HepG2 (cell line): ENCODE results near the gene BRD8. TPM values are rescaled to one million over a fixed set of nuclear protein-coding genes. Genes with fewer than 3 reads are reported as not detected.

Experiments
- ATAC-seq: fragments of 200-7000 bp; cut with Tn5 transposase; 3 replicates; pipeline ENCODE4 v1.9.1; 2020; ENCODE audit warnings: mild to moderate bottlenecking, moderate library complexity
- BruUV-seq: library from RNA; stranded (reverse); fragments of 400-500 nt; replicated peaks from 2 replicates; lab custom pipeline; 2021; lab: Mats Ljungman, UMichigan
- CTCF ChIA-PET: fragments of 300-600 bp; formaldehyde crosslinking; extraction: SDS; loops from one replicate; lab custom pipeline; 2021; ENCODE audit warnings: low total read pairs, inconsistent platforms, low intra/inter-chr PET ratio; lab: Yijun Ruan, JAX
- POLR2A ChIA-PET: fragments of 350-600 bp; sonication (Branson Sonifier 250); formaldehyde crosslinking; loops from one replicate; lab custom pipeline; 2020; ENCODE audit warnings: antibody characterized with exemption, inconsistent platforms; lab: Yijun Ruan, JAX
- DNase-seq: peaks from one replicate; pipeline ENCODE4 v3.0.0-alpha.2; 2015; ENCODE audit warnings: low spot score
- FAIRE-seq: peaks from 3 replicates; lab custom pipeline; 2011; peaks lifted over from hg19 to GRCh38; lab: Jason Lieb, UNC
- H2AFZ ChIP-seq: one replicate; pipeline ENCODE4 v1.6.1; 2011; ENCODE audit warnings: low read length, inconsistent platforms
- H3K27ac ChIP-seq: fragments of 300-600 bp; 3 replicates; pipeline ENCODE4 v1.8.0; 2011; ENCODE audit warnings: mixed run types, mild to moderate bottlenecking, mixed read lengths, low read length, inconsistent platforms; ENCODE audit not compliant: insufficient read depth; ENCODE audit errors: extremely low read length
- H3K27me3 ChIP-seq, 2 experiments: fragments of 200-600 bp in 1 of 2; 2 replicates in 1 of 2; 3 replicates in 1 of 2; pipeline versions ENCODE4 v1.6.0 to v1.8.0; 2011; ENCODE audit warnings: low read length in 2 of 2, mild to moderate bottlenecking in 2 of 2, moderate library complexity in 2 of 2, inconsistent platforms in 1 of 2; ENCODE audit not compliant: insufficient read depth in 2 of 2, control insufficient read depth in 1 of 2
- H3K36me3 ChIP-seq, 2 experiments: fragments of 200-600 bp in 1 of 2; replicated peaks in 1 of 2; 2 replicates in 1 of 2; 3 replicates in 1 of 2; pipeline versions ENCODE4 v1.5.1 to v1.8.0; 2011; ENCODE audit warnings: low read length in 2 of 2, inconsistent platforms in 1 of 2; ENCODE audit not compliant: insufficient read depth in 2 of 2, control insufficient read depth in 1 of 2
- H3K4me1 ChIP-seq: 2 replicates; pipeline ENCODE4 v1.5.1; 2012; ENCODE audit warnings: low read length, inconsistent platforms; ENCODE audit not compliant: insufficient read depth
- H3K4me2 ChIP-seq: 2 replicates; pipeline ENCODE4 v1.6.0; 2011; ENCODE audit warnings: low read depth, low read length, inconsistent platforms
- H3K4me3 ChIP-seq, 3 experiments: fragments of 200-600 bp in 1 of 3; sonication (generic), shearing (Covaris generic) in 1 of 3; replicated peaks in 1 of 3; 2 replicates each; pipeline ENCODE4 v1.5.1; 2011 to 2016; ENCODE audit warnings: low read length in 3 of 3, inconsistent platforms in 2 of 3, low read depth in 2 of 3, mild to moderate bottlenecking in 2 of 3, control low read depth in 1 of 3, mixed read lengths in 1 of 3; ENCODE audit not compliant: insufficient read depth in 1 of 3
- H3K79me2 ChIP-seq: one replicate; pipeline ENCODE4 v1.6.1; 2011; ENCODE audit warnings: low read length, inconsistent platforms; ENCODE audit not compliant: insufficient read depth
- H3K9ac ChIP-seq: 2 replicates; pipeline ENCODE4 v1.6.0; 2011; ENCODE audit warnings: mild to moderate bottlenecking, low read depth, low read length, inconsistent platforms; ENCODE audit not compliant: insufficient read depth
- H3K9me3 ChIP-seq: 2 replicates; pipeline ENCODE4 v1.5.1; 2012; ENCODE audit warnings: mild to moderate bottlenecking, low read length
- H4K20me1 ChIP-seq: 2 replicates; pipeline ENCODE4 v1.6.0; 2011; ENCODE audit warnings: inconsistent platforms, mild to moderate bottlenecking, low read length, moderate library complexity; ENCODE audit not compliant: insufficient read depth
- HHEX ChIP-seq: IDR thresholded peaks from 2 replicates; pipeline ENCODE4 v1.6.1; 2016; ENCODE audit warnings: control low read depth
- IRF2 ChIP-seq: IDR thresholded peaks from 2 replicates; pipeline ENCODE4 v1.6.1; 2018; ENCODE audit warnings: missing genetic modification reagents, missing compliant biosample characterization
- MEF2D ChIP-seq: sonication (generic); formaldehyde crosslinking; IDR thresholded peaks from 2 replicates; pipeline ENCODE4 v1.5.1; 2020; ENCODE audit warnings: mild to moderate bottlenecking, missing genetic modification reagents
- PAF1 ChIP-seq: IDR thresholded peaks from 2 replicates; pipeline ENCODE4 v1.6.1; 2016; ENCODE audit warnings: missing genetic modification reagents, missing compliant biosample characterization
- SIN3B ChIP-seq: fragments of 150-350 bp; IDR thresholded peaks from 2 replicates; pipeline ENCODE4 v1.6.1; 2014; ENCODE audit warnings: low read length
- SP4 ChIP-seq: sonication (generic); formaldehyde crosslinking; IDR thresholded peaks from 2 replicates; pipeline ENCODE4 v1.8.1; 2023; ENCODE audit warnings: mild to moderate bottlenecking, missing genetic modification reagents
- YEATS4 ChIP-seq: sonication (generic); formaldehyde crosslinking; IDR thresholded peaks from 2 replicates; pipeline ENCODE4 v1.4.0; 2020; ENCODE audit warnings: missing genetic modification reagents, borderline replicate concordance
- ZC3H4 ChIP-seq: sonication (generic); formaldehyde crosslinking; IDR thresholded peaks from 2 replicates; pipeline ENCODE4 v1.4.0; 2020; ENCODE audit warnings: missing genetic modification reagents, borderline replicate concordance
- ZEB1 ChIP-seq: IDR thresholded peaks from 2 replicates; pipeline ENCODE4 v1.6.1; 2012; ENCODE audit warnings: mild to moderate bottlenecking, low read depth, inconsistent platforms; ENCODE audit not compliant: insufficient replicate concordance
- ZNF234 ChIP-seq: sonication (generic); formaldehyde crosslinking; conservative IDR thresholded peaks from 2 replicates; pipeline ENCODE4 v1.5.1; 2020; ENCODE audit warnings: mild to moderate bottlenecking, missing genetic modification reagents
- ZNF335 ChIP-seq: sonication (generic); formaldehyde crosslinking; IDR thresholded peaks from 2 replicates; pipeline ENCODE4 v1.4.0; 2020; ENCODE audit warnings: missing genetic modification reagents
- ZSCAN22 ChIP-seq: sonication (generic); formaldehyde crosslinking; IDR thresholded peaks from 2 replicates; pipeline ENCODE4 v1.4.0; 2020; ENCODE audit warnings: mild to moderate bottlenecking, missing genetic modification reagents
- WGBS: methylation state at CpG from one replicate; pipeline ENCODE4 v1.1.6; 2017; ENCODE audit warnings: low lambda C conversion rate; 5-methylcytosine and 5-hydroxymethylcytosine counted together
- in situ Hi-C: cut with HindIII; loops from 2 replicates; pipeline ENCODE4 v1.10.0; 2017; ENCODE audit warnings: low pct_unique_long_range_greater_than_20kb; ENCODE audit not compliant: extremely low pct_ligation_motif_present
- intact Hi-C: fragments of 100-400 bp; cut with micrococcal nuclease; formaldehyde crosslinking; loops from one replicate; pipeline ENCODE4 v1.10.0; 2022; ENCODE audit not compliant: unreplicated experiment
- polyA plus RNA-seq, 8 experiments: library from polyadenylated mRNA; depleted of rRNA in 3 of 8; stranded (reverse) in 7 of 8; unstranded in 1 of 8; fragments of >200 nt; fragmentation: Illumina TruSeq in 4 of 8; extraction: Trizol in 4 of 8; gene quantifications; 2 replicates each; pipeline versions ENCODE4 v1.2.1 to v1.2.3, GENCODE V29; 2011 to 2016; ENCODE audit warnings: low read depth in 4 of 8, missing spikeins in 1 of 8, mixed read lengths in 1 of 8; ENCODE audit not compliant: insufficient read depth in 1 of 8
- total RNA-seq, 5 experiments: library from RNA; depleted of rRNA; stranded (reverse); fragments of >200 nt; fragmentation: Illumina TruSeq; extraction: Trizol; gene quantifications; 2 replicates each; pipeline ENCODE4 v1.2.3, GENCODE V29; 2016; ENCODE audit warnings: low read depth in 1 of 5
- TF ChIP-seq, protein P1 (sequence below): sonication (generic); formaldehyde crosslinking; IDR thresholded peaks from one replicate; pipeline ENCODE4 v1.5.1; 2020; ENCODE audit warnings: mild to moderate bottlenecking, missing genetic modification reagents; ENCODE audit errors: not compliant biosample characterization
- TF ChIP-seq, protein P2 (sequence below): sonication (generic); formaldehyde crosslinking; IDR thresholded peaks from 2 replicates; pipeline ENCODE4 v1.5.0; 2020; ENCODE audit warnings: missing genetic modification reagents
- TF ChIP-seq, protein P3 (sequence below): sonication (generic); formaldehyde crosslinking; IDR thresholded peaks from 2 replicates; pipeline ENCODE4 v1.4.0; 2020; ENCODE audit warnings: missing genetic modification reagents, mild to moderate bottlenecking, borderline replicate concordance

The BRD8 gene
- total and polyA plus RNA-seq, 2 of the 13 experiments (the other 11 are each of a cell fraction or from before 2014, with no cell fraction given) = 62.5 to 71.1 TPM

DNA sequence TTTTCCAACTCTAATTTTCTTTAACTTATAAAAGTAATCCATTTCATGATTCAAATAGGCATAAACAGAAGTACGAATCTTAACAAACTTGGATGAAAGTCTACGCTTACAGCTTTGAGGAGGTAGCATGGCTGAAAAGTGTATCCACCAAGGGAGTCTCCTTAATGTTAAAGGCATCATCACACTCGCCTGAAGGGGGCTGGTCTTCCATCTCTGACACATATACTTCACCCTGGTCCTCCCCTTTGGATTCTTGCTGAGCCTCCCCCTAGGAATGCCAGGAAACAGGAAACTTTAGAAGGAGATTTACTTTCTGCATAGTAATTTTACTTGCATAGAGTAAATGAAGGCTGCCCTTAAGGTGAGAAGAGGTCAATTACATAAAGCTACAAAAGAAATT is 28.9 kb downstream of the BRD8 start:
- DNase-seq = no peak
- 27% methylated on average over 3 of the region's 3 CpGs for WGBS
- ChIA-PET POLR2A (no interaction called here), CTCF (no interaction called here)
- no peak for FAIRE-seq
- in situ Hi-C loops (no loop called here), intact Hi-C loops (no loop called here)
- ATAC-seq = no peak
- no TSS peak for BruUV-seq
- no peaks in the 10 kb centered on the region for H3K27me3 ChIP-seq
- H3K4me1 ChIP-seq = no peaks in the 10 kb centered on the region
- H3K27ac ChIP-seq = no peak overlapping the region
- no peak overlapping the region for H3K9ac ChIP-seq
- H3K4me2 ChIP-seq = no peak overlapping the region
- no peaks in the 10 kb centered on the region for H3K79me2 ChIP-seq
- no peaks in the 10 kb centered on the region for H3K36me3 ChIP-seq
- no peak overlapping the region for H2AFZ ChIP-seq
- H3K9me3 ChIP-seq = no peaks in the 10 kb centered on the region
- no peaks in the 10 kb centered on the region for H4K20me1 ChIP-seq
- no peak overlapping the region for H3K4me3 ChIP-seq
- no peak for TF ChIP-seq MEF2D (CRISPR knock-in tag)
- no peak for TF ChIP-seq SP4
- TF ChIP-seq ZC3H4 (CRISPR knock-in tag) = no peak
- no peak for TF ChIP-seq SIN3B
- TF ChIP-seq, protein P1, sequence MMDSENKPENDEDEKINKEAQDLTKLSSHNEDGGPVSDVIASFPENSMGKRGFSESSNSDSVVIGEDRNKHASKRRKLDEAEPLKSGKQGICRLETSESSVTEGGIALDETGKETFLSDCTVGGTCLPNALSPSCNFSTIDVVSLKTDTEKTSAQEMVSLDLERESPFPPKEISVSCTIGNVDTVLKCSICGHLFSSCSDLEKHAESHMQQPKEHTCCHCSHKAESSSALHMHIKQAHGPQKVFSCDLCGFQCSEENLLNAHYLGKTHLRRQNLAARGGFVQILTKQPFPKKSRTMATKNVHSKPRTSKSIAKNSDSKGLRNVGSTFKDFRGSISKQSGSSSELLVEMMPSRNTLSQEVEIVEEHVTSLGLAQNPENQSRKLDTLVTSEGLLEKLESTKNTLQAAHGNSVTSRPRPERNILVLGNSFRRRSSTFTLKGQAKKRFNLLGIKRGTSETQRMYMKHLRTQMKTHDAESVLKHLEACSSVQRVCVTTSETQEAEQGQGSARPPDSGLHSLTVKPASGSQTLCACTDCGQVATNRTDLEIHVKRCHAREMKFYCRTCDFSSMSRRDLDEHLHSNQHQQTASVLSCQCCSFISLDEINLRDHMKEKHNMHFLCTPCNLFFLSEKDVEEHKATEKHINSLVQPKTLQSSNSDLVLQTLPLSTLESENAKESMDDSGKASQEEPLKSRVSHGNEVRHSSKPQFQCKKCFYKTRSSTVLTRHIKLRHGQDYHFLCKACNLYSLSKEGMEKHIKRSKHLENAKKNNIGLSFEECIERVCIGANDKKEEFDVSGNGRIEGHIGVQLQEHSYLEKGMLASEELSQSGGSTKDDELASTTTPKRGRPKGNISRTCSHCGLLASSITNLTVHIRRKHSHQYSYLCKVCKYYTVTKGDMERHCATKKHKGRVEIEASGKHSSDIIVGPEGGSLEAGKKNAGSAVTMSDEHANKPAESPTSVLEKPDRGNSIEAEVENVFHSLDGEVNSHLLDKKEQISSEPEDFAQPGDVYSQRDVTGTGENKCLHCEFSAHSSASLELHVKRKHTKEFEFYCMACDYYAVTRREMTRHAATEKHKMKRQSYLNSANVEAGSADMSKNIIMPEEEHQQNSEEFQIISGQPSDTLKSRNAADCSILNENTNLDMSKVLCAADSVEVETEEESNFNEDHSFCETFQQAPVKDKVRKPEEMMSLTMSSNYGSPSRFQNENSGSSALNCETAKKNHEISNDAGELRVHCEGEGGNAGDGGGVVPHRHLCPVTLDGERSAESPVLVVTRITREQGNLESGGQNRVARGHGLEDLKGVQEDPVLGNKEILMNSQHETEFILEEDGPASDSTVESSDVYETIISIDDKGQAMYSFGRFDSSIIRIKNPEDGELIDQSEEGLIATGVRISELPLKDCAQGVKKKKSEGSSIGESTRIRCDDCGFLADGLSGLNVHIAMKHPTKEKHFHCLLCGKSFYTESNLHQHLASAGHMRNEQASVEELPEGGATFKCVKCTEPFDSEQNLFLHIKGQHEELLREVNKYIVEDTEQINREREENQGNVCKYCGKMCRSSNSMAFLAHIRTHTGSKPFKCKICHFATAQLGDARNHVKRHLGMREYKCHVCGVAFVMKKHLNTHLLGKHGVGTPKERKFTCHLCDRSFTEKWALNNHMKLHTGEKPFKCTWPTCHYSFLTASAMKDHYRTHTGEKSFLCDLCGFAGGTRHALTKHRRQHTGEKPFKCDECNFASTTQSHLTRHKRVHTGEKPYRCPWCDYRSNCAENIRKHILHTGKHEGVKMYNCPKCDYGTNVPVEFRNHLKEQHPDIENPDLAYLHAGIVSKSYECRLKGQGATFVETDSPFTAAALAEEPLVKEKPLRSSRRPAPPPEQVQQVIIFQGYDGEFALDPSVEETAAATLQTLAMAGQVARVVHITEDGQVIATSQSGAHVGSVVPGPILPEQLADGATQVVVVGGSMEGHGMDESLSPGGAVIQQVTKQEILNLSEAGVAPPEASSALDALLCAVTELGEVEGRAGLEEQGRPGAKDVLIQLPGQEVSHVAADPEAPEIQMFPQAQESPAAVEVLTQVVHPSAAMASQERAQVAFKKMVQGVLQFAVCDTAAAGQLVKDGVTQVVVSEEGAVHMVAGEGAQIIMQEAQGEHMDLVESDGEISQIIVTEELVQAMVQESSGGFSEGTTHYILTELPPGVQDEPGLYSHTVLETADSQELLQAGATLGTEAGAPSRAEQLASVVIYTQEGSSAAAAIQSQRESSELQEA (CRISPR knock-in tag) = no peak
- TF ChIP-seq IRF2 (CRISPR knock-in tag) = no peak
- no peak for TF ChIP-seq ZNF234
- TF ChIP-seq ZEB1 = no peak
- TF ChIP-seq, protein P2, sequence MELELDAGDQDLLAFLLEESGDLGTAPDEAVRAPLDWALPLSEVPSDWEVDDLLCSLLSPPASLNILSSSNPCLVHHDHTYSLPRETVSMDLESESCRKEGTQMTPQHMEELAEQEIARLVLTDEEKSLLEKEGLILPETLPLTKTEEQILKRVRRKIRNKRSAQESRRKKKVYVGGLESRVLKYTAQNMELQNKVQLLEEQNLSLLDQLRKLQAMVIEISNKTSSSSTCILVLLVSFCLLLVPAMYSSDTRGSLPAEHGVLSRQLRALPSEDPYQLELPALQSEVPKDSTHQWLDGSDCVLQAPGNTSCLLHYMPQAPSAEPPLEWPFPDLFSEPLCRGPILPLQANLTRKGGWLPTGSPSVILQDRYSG (CRISPR knock-in tag) = no peak
- TF ChIP-seq HHEX (CRISPR knock-in tag) = no peak
- TF ChIP-seq PAF1 (CRISPR knock-in tag) = no peak
- no peak for TF ChIP-seq YEATS4 (CRISPR knock-in tag)
- no peak for TF ChIP-seq ZSCAN22
- TF ChIP-seq, protein P3, sequence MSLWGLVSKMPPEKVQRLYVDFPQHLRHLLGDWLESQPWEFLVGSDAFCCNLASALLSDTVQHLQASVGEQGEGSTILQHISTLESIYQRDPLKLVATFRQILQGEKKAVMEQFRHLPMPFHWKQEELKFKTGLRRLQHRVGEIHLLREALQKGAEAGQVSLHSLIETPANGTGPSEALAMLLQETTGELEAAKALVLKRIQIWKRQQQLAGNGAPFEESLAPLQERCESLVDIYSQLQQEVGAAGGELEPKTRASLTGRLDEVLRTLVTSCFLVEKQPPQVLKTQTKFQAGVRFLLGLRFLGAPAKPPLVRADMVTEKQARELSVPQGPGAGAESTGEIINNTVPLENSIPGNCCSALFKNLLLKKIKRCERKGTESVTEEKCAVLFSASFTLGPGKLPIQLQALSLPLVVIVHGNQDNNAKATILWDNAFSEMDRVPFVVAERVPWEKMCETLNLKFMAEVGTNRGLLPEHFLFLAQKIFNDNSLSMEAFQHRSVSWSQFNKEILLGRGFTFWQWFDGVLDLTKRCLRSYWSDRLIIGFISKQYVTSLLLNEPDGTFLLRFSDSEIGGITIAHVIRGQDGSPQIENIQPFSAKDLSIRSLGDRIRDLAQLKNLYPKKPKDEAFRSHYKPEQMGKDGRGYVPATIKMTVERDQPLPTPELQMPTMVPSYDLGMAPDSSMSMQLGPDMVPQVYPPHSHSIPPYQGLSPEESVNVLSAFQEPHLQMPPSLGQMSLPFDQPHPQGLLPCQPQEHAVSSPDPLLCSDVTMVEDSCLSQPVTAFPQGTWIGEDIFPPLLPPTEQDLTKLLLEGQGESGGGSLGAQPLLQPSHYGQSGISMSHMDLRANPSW = no peak
- no peak for TF ChIP-seq ZNF335 (CRISPR knock-in tag)
